ENCODE results near the gene DPF3. TPM values are rescaled to one million over a fixed set of nuclear protein-coding genes. Genes with fewer than 3 reads are reported as not detected.

The DPF3 gene
- total and polyA plus RNA-seq, 5 donors from 2014 or later: 0.11 to 2.0 (median 0.49) TPM; not detected in 1

DNA sequence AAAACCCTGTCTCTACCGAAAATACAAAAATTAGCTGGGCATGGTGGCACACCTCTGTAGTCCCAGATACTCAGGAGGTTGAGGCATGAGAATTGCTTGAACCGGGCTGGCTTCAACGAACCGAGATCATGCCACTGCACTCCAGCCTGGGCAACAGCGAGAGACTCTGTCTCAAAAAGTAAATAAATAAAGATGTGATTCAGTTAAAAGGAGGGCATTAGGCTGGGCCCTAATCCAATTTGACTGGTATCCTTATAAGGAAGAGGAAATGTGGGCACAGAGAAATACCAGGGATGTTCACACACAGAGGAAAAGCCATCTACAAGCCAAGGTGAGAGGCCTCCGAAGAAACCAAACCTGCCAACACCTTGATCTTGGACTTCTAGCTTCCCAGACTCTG, 22.3 kb upstream of the DPF3 start:
- H3K9me3 ChIP-seq (ENCODE audit: control insufficient read depth in 2 of 2, low read length in 2 of 2): no peaks in the 10 kb centered on the region
- Mint-ChIP-seq H3K36me3 (no peaks in the 10 kb centered on the region), H3K9me3 (peaks cover 0 to 2% (median 0%) of the 10 kb centered on the region in 7 donors), H3K4me1 (no peaks in the 10 kb centered on the region), H3K27me3 (peaks cover 57% of the 10 kb centered on the region), H3K27ac (no peak overlapping the region), H3K4me3 (no peak overlapping the region)
- H3K4me3 ChIP-seq (ENCODE audit: low read depth, low read length): no peak overlapping the region
- peaks cover 19% of the 10 kb centered on the region for H3K27me3 ChIP-seq (ENCODE audit: control insufficient read depth, insufficient read depth, low read length)
- ATAC-seq (ENCODE audit: low read depth in 2 of 2): no peak
- H3K4me1 ChIP-seq (ENCODE audit: control insufficient read depth, insufficient read depth, low read length, poor library complexity, severe bottlenecking): no peaks in the 10 kb centered on the region
- H3K36me3 ChIP-seq (ENCODE audit: control insufficient read depth, insufficient read depth, low read length): no peaks in the 10 kb centered on the region
- no peak overlapping the region for H3K27ac ChIP-seq (ENCODE audit: insufficient read depth, low read length, poor library complexity, severe bottlenecking)
- no peak for DNase-seq

DNA sequence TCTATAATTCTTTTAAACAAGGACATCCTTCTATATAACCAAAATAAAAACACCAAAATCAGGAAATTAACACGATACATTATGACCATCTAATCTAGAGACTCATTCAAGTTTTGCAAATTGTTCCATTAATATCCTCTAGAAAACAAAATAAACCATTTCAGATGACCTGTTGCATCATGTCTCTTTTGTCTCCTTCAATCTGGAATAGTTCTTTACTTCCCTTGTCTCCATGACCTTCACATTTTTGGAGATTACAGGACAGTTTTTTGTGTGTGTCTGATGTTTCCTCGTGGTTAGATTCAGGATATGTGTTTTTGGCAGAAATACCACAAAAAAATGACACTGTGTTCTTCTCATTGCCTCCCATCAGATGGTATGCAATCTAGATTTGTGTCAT, 19.9 kb upstream of the DPF3 start:
- Mint-ChIP-seq H3K4me3 (no peak overlapping the region), H3K4me1 (peaks cover 0 to 6% (median 3%) of the 10 kb centered on the region in 4 donors), H3K27me3 (peaks cover 44% of the 10 kb centered on the region), H3K36me3 (no peaks in the 10 kb centered on the region), H3K27ac (no peak overlapping the region), H3K9me3 (peaks cover 0 to 2% (median 0%) of the 10 kb centered on the region in 7 donors)
- Histone ChIP-seq H3K4me3 (ENCODE audit: low read depth, low read length) (no peak overlapping the region), H3K36me3 (ENCODE audit: control insufficient read depth, insufficient read depth, low read length) (no peaks in the 10 kb centered on the region), H3K9me3 (ENCODE audit: control insufficient read depth in 2 of 2, low read length in 2 of 2) (no peaks in the 10 kb centered on the region), H3K27me3 (ENCODE audit: control insufficient read depth, insufficient read depth, low read length) (peaks cover 12% of the 10 kb centered on the region), H3K4me1 (ENCODE audit: control insufficient read depth, insufficient read depth, low read length, poor library complexity, severe bottlenecking) (no peaks in the 10 kb centered on the region), H3K27ac (ENCODE audit: insufficient read depth, low read length, poor library complexity, severe bottlenecking) (no peak overlapping the region)
- DNase-seq (no peak), ATAC-seq (ENCODE audit: low read depth in 2 of 2) (no peak)

DNA sequence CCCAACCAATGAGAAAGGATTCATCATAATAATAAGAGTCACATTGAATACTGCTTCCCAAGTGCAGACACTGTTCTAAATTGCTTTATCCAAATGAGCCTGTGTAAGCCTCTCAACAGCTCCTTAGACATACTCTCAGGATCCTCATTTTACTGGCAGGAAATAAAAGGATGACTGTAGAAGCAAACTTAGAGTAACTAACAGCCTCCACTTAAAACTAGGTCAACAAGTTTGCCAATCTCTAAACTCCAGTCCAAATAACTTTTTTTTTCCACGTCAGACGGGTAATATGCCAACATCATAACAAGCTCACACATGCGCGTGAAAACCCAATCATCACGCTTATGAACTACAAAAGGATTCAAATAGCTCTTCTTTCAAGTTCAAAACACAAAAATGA, 15.3 kb upstream of the DPF3 start:
- H3K4me3 Mint-ChIP-seq: peak overlapping the region in 1 of 4 donors; percentile 75

DNA sequence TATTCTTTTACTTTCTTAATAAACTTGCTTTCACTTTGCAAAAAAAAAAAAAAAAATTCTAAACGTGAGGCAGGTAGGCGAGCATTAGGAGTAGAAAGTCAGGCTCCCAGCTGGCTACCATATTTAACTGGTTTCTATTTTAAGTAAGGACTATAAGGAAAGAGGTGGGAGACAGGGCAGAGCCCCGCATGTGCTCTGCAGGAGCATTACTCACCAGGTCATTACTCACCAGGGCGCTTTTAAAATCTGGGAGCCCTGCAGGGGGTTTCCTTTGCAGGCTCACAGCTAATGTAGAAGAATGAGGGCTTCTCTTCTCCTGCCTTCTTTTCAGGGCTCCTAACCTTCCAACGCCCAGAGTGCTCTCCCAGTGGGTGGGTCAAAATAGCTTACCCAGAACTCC, 14.0 kb upstream of the DPF3 start:
- Histone ChIP-seq H3K4me3 (ENCODE audit: low read depth, low read length) (no peak overlapping the region), H3K27me3 (ENCODE audit: control insufficient read depth, insufficient read depth, low read length) (peaks cover 9% of the 10 kb centered on the region), H3K27ac (ENCODE audit: insufficient read depth, low read length, poor library complexity, severe bottlenecking) (no peak overlapping the region), H3K9me3 (ENCODE audit: control insufficient read depth in 2 of 2, low read length in 2 of 2) (no peaks in the 10 kb centered on the region), H3K4me1 (ENCODE audit: control insufficient read depth, insufficient read depth, low read length, poor library complexity, severe bottlenecking) (no peaks in the 10 kb centered on the region), H3K36me3 (ENCODE audit: control insufficient read depth, insufficient read depth, low read length) (no peaks in the 10 kb centered on the region)
- H3K4me1 Mint-ChIP-seq: peaks cover 0 to 10% (median 4%) of the 10 kb centered on the region in 4 donors
- H3K4me3 Mint-ChIP-seq: no peak overlapping the region
- ATAC-seq (ENCODE audit: low read depth in 2 of 2): no peak
- peaks cover 20% of the 10 kb centered on the region for H3K27me3 Mint-ChIP-seq
- peaks cover 0 to 2% (median 0%) of the 10 kb centered on the region in 7 donors for H3K9me3 Mint-ChIP-seq
- DNase-seq: no peak
- H3K36me3 Mint-ChIP-seq: no peaks in the 10 kb centered on the region
- H3K27ac Mint-ChIP-seq: no peak overlapping the region

More for the DNA sequence above, 15.3 kb upstream of the DPF3 start:
- H3K27me3 Mint-ChIP-seq: peaks cover 25% of the 10 kb centered on the region
- no peaks in the 10 kb centered on the region for H3K4me1 ChIP-seq (ENCODE audit: control insufficient read depth, insufficient read depth, low read length, poor library complexity, severe bottlenecking)
- ATAC-seq (ENCODE audit: low read depth in 2 of 2) (no peak), DNase-seq (no peak)
- H3K36me3 Mint-ChIP-seq: no peaks in the 10 kb centered on the region
- no peaks in the 10 kb centered on the region for H3K9me3 ChIP-seq (ENCODE audit: control insufficient read depth in 2 of 2, low read length in 2 of 2)
- H3K9me3 Mint-ChIP-seq: peaks cover 0 to 4% (median 0%) of the 10 kb centered on the region in 7 donors
- peaks cover 0 to 10% (median 4%) of the 10 kb centered on the region in 4 donors for H3K4me1 Mint-ChIP-seq
- no peaks in the 10 kb centered on the region for H3K36me3 ChIP-seq (ENCODE audit: control insufficient read depth, insufficient read depth, low read length)
- no peak overlapping the region for H3K4me3 ChIP-seq (ENCODE audit: low read depth, low read length)
- peaks cover 12% of the 10 kb centered on the region for H3K27me3 ChIP-seq (ENCODE audit: control insufficient read depth, insufficient read depth, low read length)
- H3K27ac Mint-ChIP-seq: no peak overlapping the region
- no peak overlapping the region for H3K27ac ChIP-seq (ENCODE audit: insufficient read depth, low read length, poor library complexity, severe bottlenecking)

DNA sequence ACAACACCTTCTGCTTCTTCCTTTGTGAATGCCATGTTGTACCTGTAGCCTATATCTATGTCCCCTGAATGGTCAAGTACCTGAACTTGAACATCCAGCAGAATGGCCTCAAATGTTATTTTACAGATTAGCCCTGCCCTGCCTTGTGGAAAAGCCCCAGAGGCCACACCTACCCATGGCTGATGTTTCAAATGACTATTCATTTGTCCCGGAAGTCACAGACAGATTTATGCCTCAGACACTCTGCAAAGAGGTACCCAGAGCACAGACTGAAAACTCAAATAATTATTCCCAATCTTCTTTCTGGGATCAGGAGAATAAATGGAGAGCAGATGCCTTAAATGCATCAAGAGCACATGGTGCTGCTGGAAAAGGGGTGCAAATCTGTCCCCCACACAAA, 13.0 kb upstream of the DPF3 start:
- H3K27me3 Mint-ChIP-seq: peaks cover 20% of the 10 kb centered on the region
- Histone ChIP-seq H3K27me3 (ENCODE audit: control insufficient read depth, insufficient read depth, low read length) (peaks cover 11% of the 10 kb centered on the region), H3K4me1 (ENCODE audit: control insufficient read depth, insufficient read depth, low read length, poor library complexity, severe bottlenecking) (no peaks in the 10 kb centered on the region), H3K9me3 (ENCODE audit: control insufficient read depth in 2 of 2, low read length in 2 of 2) (no peaks in the 10 kb centered on the region), H3K36me3 (ENCODE audit: control insufficient read depth, insufficient read depth, low read length) (no peaks in the 10 kb centered on the region), H3K27ac (ENCODE audit: insufficient read depth, low read length, poor library complexity, severe bottlenecking) (no peak overlapping the region), H3K4me3 (ENCODE audit: low read depth, low read length) (no peak overlapping the region)
- H3K4me3 Mint-ChIP-seq: no peak overlapping the region
- DNase-seq: no peak
- ATAC-seq (ENCODE audit: low read depth in 2 of 2): no peak
- no peaks in the 10 kb centered on the region for H3K36me3 Mint-ChIP-seq
- H3K27ac Mint-ChIP-seq: no peak overlapping the region
- peaks cover 0 to 2% (median 0%) of the 10 kb centered on the region in 7 donors for H3K9me3 Mint-ChIP-seq
- peaks cover 0 to 10% (median 4%) of the 10 kb centered on the region in 4 donors for H3K4me1 Mint-ChIP-seq

DNA sequence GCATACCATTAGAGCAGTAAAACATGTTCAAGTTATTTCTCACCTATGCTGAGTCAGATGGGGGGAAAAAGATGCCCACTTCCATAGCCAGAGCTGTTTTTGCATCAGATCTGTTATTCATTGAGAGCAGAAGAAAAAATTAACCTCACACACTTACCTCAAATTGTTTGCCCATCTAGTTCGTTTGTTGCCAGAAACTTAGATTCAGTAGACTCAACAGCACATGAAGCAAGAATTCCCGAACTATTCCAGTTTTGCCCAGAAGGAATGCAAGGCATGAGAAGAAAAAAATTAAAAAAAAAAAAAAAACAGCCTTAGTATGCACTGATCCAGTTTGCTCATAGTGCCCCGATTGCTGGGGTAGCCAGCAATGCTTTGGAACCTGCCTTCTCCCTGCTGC, 12.4 kb upstream of the DPF3 start:
- ATAC-seq (ENCODE audit: low read depth in 2 of 2) (no peak), DNase-seq (no peak)
- Histone ChIP-seq H3K4me1 (ENCODE audit: control insufficient read depth, insufficient read depth, low read length, poor library complexity, severe bottlenecking) (no peaks in the 10 kb centered on the region), H3K27me3 (ENCODE audit: control insufficient read depth, insufficient read depth, low read length) (peaks cover 8% of the 10 kb centered on the region), H3K9me3 (ENCODE audit: control insufficient read depth in 2 of 2, low read length in 2 of 2) (no peaks in the 10 kb centered on the region), H3K27ac (ENCODE audit: insufficient read depth, low read length, poor library complexity, severe bottlenecking) (no peak overlapping the region), H3K4me3 (ENCODE audit: low read depth, low read length) (no peak overlapping the region), H3K36me3 (ENCODE audit: control insufficient read depth, insufficient read depth, low read length) (no peaks in the 10 kb centered on the region)
- Mint-ChIP-seq H3K27ac (no peak overlapping the region), H3K4me3 (no peak overlapping the region), H3K4me1 (peaks cover 0 to 10% (median 4%) of the 10 kb centered on the region in 4 donors), H3K36me3 (no peaks in the 10 kb centered on the region), H3K9me3 (peaks cover 0 to 2% (median 0%) of the 10 kb centered on the region in 7 donors), H3K27me3 (peaks cover 22% of the 10 kb centered on the region)

DNA sequence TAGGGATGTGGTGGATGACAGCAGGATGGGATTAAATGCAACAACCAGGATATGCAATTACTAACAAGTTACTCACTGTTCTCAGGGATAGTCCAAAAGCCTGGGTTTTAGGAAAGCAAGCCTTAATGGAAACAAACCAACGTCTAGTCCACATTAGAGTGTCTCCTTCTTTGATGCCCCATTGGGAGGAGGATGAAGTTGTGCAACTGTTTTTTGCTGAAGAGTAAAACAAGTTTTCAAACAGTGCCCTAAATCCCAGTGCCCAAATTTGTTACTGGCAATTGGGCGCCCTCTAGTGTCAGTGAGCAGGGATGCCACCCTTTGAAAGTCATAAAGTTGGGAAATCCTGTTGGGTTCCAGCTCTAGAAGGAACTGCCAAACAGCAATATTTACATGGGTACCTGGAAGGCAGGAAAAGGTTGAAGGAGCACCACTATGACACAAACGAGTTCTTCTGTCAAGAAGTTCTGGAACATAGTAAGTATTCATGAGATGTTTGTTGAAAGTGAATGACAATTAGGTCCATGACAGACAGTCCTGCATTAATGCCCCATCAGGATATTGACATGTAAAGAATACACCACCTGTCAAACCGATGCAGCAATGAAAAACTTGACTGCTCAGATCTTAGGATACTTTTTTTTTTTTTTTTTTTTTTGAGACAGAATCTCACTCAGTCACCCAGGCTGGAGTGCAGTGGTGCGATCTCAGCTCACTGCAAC, 11.1 kb upstream of the DPF3 start:
- H3K9me3 Mint-ChIP-seq: peaks cover 0 to 2% (median 0%) of the 10 kb centered on the region in 7 donors
- no peaks in the 10 kb centered on the region for H3K36me3 Mint-ChIP-seq
- peaks cover 0 to 10% (median 4%) of the 10 kb centered on the region in 4 donors for H3K4me1 Mint-ChIP-seq
- Histone ChIP-seq H3K27me3 (ENCODE audit: control insufficient read depth, insufficient read depth, low read length) (peaks cover 6% of the 10 kb centered on the region), H3K27ac (ENCODE audit: insufficient read depth, low read length, poor library complexity, severe bottlenecking) (no peak overlapping the region), H3K4me1 (ENCODE audit: control insufficient read depth, insufficient read depth, low read length, poor library complexity, severe bottlenecking) (no peaks in the 10 kb centered on the region), H3K4me3 (ENCODE audit: low read depth, low read length) (no peak overlapping the region), H3K36me3 (ENCODE audit: control insufficient read depth, insufficient read depth, low read length) (no peaks in the 10 kb centered on the region), H3K9me3 (ENCODE audit: control insufficient read depth in 2 of 2, low read length in 2 of 2) (no peaks in the 10 kb centered on the region)
- H3K27ac Mint-ChIP-seq: no peak overlapping the region
- DNase-seq: peak; percentile 46 to 70 (median 69)
- no peak overlapping the region for H3K4me3 Mint-ChIP-seq
- peak; percentile 69 to 73 for ATAC-seq (ENCODE audit: low read depth in 2 of 2)
- H3K27me3 Mint-ChIP-seq: peaks cover 20% of the 10 kb centered on the region

DNA sequence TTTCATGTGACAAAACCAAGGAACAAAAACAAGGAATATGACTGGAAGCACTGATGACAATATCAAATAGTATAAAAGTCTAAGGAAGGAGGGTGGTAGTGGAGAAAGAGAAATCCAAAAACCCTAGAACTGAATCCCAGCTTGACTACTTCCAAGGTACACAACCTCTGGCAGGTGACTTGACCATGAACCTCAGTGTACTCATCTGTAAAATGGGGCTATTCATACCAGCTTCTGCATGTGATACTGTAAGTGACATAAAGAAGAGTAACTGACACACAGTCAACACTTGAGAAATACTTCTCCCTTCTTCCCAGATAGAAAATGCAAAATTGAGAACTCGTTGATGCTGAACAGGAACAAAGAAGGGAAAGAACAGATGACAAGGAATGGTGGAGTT, 10.3 kb upstream of the DPF3 start:
- peaks cover 6% of the 10 kb centered on the region for H3K27me3 ChIP-seq (ENCODE audit: control insufficient read depth, insufficient read depth, low read length)
- peaks cover 0 to 2% (median 0%) of the 10 kb centered on the region in 7 donors for H3K9me3 Mint-ChIP-seq

More for the DNA sequence above, 10.3 kb upstream of the DPF3 start:
- H3K4me3 Mint-ChIP-seq: no peak overlapping the region
- H3K27me3 Mint-ChIP-seq: peaks cover 16% of the 10 kb centered on the region
- ATAC-seq (ENCODE audit: low read depth in 2 of 2): no peak
- no peaks in the 10 kb centered on the region for H3K9me3 ChIP-seq (ENCODE audit: control insufficient read depth in 2 of 2, low read length in 2 of 2)
- H3K27ac Mint-ChIP-seq: no peak overlapping the region
- H3K4me3 ChIP-seq (ENCODE audit: low read depth, low read length): no peak overlapping the region
- no peaks in the 10 kb centered on the region for H3K4me1 ChIP-seq (ENCODE audit: control insufficient read depth, insufficient read depth, low read length, poor library complexity, severe bottlenecking)
- DNase-seq: no peak
- no peaks in the 10 kb centered on the region for H3K36me3 ChIP-seq (ENCODE audit: control insufficient read depth, insufficient read depth, low read length)
- no peak overlapping the region for H3K27ac ChIP-seq (ENCODE audit: insufficient read depth, low read length, poor library complexity, severe bottlenecking)
- H3K4me1 Mint-ChIP-seq: peaks cover 0 to 8% (median 3%) of the 10 kb centered on the region in 4 donors
- H3K36me3 Mint-ChIP-seq: no peaks in the 10 kb centered on the region

Measured in CD4-positive, CD25-positive, alpha-beta regulatory T cell (primary cell).